Posterior cingulate gyrus (tissue), 11 donors: Measurements from ENCODE around the gene QRFP.
A peak's percentile ranks its signal among the peaks of the same experiment; 100 is the strongest.
"Not testable (repeated sequence)": the region's sequence is repeated elsewhere in the genome, so short reads cannot be mapped to it uniquely, and the experiment has no call there.

Experiments
- DNase-seq, 10 donors: peaks; one replicate each; pipeline versions ENCODE4 v3.0.0 to v3.0.0-alpha.2; 2020 to 2021; ENCODE audit warnings: mixed read lengths in 3 of 10
- intact Hi-C: fragments of 100-400 bp; cut with DNase I; formaldehyde crosslinking; loops from one replicate; pipeline ENCODE4 v1.15.1; 2023

QRFP gene

DNA sequence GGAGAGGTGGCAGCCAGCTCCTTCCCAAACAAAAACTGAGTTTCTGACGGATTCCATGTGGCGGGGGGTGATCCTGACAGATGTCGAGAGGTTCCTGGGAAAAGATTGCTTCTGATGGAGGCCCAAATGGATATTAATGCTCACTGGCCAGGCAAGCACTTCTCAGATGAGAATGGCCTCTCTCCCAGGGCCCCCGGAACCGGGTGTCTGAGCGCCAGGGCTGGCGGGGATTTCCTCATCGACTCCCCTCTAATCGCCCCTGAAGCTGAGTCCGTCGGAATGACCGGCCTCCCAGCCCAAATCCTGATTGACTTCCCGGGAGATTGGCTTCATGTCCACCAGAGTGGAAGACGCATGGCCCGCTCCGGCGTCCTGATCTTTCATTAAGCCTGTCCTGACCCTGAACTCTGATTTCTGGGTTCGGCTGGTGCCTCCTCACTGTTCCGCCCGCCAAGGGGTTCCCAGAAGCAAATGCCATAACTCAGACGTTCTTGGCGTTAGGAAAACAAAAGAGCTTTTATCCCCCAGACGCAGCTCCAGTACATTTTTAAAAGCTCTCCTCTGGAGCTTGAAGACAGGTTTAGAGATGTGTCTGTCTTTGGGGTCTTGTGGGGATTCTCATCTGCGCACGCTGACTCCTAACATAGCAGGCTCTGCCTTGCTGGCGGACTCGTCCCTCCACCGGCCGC lies 24.8 kb upstream of the QRFP start:
- intact Hi-C loops = no loop called here
- DNase-seq = no peak

DNA sequence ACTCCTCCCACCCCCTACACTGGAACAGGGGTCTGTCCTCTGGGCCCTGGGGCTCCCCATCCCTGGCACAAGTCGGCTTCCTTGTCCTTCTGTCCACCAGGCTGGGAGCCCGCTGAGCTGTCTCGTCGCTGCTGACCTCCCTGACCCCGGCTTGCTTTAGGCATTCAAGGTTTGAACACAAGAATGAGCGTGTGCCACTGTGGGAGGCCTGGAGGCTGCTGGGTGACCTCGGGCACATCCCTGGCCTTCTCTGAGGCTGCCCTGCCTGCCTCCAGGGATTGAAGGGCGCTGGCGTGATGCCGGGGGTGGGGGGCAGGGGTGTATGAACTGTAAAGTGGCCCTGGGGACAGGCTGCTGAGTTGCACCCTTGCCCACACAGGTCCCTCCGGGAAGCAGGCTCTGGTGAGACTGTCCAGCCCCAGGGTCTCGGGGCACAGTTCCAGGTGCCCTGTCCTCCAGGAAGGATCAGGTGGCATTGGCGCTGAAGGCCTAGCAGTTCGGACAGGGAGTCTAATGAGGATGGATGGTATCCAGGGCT lies 24.2 kb upstream of the QRFP start:
- DNase-seq = no peak
- intact Hi-C loops = no loop called here

DNA sequence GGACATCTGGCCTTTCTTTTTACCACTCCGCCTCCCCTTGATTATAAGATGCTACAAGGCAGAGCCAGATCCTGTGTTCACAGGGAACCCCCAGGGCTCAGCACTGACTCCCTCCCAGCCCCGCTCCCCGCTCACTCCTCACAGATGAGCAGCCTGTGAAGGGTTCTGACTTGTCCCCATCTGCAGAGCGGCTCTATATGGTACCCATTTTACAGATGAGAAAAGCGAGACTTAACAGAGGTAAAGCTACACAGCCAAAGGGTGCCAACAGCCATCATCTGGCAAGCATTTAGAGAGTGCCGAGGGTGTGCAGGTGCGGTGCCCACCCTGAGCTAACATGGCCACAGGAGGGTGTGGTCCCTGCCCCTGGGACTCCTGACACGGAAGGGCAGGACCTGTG lies 23.6 kb upstream of the QRFP start:
- no peak for DNase-seq
- intact Hi-C loops = no loop called here

DNA sequence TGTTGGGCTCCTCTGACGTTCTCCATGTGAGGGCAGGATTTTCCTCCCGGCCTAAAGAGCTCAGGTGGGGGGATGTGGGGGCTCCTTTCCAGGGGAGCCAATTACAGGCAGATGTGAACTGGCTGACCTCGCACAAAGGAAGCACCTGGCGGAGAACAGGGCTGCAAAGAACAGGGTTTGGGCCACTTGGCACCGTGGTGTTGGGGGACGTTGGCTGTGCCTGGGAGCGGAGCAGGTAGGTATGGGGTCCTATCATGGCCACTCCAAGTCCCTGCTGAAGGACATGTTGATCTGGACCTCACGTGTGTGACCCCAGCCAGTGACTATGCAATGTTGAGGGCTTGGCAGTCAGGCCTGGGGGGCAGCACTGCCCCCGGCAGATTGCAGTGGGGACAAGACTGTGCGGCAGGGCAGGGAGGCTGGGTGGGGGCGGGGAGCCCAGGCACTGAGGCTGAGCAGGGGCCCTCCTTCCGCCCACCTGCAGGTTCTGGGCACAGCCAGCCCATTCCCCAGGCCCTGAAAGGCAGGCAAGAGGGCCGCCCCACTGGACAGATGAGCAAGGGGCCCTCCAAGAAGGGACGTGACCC lies 23.0 kb upstream of the QRFP start:
- intact Hi-C loops = no loop called here
- no peak for DNase-seq

DNA sequence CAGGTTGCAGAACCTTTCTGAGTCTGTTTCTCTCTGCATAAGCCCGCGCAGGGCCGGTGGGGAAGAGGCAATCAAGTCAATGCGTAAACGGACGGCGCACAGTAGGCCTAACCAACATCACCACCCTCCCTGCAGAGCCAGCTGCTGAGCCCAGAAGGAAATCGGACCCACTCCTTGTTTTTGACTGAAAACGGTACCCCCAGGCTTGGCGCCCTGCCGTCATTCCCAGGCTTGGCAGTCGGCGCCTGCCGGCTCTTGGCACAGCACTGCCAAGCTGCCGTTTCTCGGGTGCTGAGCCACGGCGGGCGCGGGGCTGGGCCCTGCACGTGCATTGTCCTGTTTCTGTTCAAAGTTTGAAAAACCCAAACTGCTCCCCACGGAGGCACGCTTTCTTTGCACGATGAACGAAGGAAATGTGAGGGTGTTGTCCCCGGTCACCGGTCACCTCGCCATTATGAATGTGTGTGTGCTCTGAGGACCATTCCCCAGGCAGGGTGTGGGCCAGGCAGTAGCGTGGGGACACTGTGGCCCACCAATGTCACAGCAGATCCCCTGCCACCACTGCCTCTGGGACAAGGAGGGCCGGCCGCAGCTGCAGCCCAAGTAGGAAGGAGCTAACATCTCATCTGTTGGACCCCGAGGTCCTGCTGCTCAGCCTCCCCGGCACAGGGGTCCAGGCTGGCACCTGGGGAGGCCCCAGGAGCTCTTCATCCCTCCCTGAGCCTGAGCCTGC lies 22.4 kb upstream of the QRFP start:
- DNase-seq = peak in 8 of 10 donors; percentile 35 to 91 (median 52)
- intact Hi-C loops = no loop called here

DNA sequence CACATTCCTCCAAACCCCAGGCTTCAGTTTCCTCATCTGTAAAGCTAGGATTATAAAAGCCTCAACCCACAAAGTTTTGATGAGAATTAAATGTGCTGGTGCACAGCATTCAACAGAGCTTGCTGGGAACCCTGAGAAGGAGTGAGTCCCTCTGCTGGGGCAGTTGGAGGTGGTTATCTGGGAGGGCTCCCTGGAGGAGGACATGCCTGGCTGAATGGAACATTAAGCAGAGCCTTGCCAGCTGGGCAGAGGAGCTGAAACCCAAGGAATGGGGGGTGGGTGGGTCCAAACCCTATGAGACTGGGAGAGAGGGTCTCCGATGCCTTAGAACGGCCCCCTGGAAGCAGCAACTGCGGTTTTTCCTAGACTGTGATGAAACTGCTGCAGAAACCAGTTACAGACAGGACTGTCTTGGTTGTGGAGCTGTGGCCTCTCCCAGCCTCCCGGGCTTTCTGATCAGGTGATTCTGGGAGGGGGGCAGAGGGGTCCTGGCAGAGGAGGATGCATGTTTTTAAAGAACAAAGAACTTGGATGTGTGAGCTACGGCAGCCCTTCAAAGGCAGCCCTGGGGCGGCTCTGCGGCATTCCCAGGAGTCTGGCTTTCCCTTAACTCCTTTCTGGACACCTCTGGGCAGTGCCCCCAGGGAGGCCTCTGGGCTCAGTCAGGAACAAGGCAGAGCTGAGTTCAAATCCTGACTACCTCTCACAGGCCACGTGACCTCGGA lies 21.7 kb upstream of the QRFP start:
- intact Hi-C loops = no loop called here
- no peak for DNase-seq

DNA sequence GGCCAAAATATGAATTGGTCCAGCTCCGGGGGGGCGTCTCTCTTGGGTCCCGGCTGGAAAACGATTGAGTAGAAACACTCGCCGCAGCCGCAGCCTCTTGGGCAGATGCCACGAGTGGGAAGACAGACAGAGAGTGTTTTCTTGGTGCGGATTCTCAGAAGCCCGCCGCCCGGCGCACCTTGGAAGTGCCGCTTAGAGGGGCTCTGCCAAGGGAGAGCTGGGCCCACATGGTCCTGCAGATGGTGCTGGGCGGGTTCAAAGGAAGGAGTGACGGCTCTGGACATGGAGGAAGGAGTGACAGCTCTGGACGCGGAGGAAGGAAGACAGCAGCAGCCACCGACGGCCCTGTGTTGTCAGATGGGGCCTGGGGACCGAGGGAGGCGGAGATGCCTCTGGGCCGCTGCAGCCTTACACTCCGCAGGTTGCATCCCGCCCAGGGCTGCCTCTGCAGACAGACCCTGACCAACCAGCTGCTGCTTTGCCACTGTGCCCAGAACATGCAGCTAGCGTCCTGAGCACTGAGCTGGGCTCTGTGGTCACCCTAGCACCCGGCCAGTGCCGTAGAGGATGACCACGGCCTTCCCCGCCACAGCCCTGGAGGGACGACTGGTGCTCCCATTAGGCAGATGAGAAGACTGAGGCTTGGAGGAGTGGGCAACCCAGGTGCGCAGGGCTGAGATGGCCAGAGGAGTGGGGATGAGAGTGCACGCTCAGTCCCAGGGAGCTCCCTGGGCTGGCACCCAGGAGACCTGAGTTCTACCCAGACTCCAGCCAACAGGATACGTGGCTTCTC lies 20.8 kb upstream of the QRFP start:
- no peak for DNase-seq
- intact Hi-C loops = no loop called here

DNA sequence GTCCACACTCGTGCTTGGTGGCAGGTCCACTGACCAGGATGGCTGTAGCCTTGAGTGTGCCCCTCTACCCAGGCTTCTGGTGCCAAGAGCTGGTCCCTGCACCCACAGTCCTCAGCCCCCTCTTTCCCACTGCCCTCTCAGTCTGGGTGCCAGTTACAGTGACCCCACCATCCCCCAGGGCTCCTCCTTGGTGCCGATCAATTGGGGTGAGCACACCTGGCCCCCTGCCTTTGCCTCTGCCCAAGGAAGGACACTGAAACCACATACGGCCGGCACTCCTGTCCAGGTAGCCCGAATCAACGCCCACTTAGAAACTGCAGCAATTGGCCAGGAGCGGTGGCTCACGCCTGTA lies 18.5 kb upstream of the QRFP start:
- intact Hi-C loops = no loop called here
- DNase-seq = no peak

DNA sequence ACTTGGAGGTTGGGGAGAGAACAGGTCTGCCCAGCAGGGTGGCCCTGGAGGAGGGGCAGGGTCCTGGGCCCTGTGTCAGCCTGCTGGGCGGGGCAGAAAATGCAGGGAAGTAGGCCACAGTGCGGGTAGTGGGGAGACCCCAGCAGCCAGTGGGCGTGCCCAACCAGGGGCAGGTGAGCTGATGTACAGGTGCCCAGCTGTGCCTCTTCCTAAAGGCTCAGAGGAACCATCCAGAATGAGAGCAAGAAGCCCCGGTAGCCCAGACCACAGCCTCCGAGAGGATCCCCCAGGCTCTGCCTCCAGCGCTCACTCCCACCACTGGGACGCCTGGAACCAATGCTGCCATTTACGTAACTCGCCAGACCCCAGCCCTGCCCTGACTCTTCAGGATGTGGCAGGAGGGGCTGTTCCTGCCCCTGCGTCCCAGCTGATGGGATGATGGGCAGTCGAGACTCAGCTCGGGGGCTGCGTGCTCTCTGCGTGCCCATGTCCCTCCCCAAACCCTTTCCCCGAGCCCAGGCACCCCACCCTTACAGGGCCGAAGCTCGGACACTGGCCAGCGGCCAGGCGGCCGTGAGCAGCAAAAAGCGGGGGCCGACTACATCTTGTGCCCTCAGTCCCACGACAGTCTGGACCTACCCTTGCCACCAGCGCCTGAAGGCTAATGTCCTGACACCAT lies 17.9 kb upstream of the QRFP start:
- intact Hi-C loops = no loop called here

DNA sequence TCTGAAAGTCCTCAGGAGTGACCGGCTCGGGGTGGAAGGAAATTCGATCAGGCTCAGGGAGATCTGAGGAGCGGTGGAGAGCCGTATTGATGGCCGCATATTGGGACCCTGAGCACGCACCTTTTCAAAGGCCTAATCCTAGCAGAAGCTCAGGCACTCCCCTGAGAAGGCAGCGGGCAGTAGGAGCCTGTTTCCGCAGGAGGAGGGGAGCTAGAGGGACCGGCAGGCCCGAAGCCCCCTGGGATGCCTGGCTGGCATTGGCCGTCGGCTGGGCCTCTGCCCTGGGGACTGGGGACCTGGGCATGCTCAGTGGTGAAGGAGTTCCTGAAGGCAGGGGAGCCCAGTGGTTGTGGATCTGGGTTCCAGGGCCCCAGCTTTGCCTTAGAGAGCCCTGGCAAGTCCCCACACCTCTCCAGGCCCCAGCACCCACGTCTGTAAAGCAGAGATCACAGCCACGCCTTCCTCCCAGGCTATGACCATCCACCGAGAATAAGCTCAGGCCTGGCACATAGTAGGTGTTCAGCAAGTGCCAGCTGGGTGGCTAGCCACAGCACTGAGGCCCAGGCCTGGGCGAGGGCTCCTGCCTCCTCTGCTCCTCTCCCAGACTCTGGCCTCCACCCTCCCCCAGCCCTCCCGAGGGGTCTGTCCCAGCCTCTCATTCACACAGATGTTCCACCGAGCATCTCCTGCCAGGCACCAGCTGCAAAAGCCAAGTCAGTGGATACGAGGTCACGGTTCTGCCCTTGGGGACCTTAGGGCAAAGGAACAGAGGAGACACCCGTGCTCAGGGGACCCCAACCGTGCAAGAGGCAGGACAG lies 17.2 kb upstream of the QRFP start:
- intact Hi-C loops = no loop called here
- no peak for DNase-seq

More for the DNA sequence above, 17.9 kb upstream of the QRFP start:
- DNase-seq = no peak

DNA sequence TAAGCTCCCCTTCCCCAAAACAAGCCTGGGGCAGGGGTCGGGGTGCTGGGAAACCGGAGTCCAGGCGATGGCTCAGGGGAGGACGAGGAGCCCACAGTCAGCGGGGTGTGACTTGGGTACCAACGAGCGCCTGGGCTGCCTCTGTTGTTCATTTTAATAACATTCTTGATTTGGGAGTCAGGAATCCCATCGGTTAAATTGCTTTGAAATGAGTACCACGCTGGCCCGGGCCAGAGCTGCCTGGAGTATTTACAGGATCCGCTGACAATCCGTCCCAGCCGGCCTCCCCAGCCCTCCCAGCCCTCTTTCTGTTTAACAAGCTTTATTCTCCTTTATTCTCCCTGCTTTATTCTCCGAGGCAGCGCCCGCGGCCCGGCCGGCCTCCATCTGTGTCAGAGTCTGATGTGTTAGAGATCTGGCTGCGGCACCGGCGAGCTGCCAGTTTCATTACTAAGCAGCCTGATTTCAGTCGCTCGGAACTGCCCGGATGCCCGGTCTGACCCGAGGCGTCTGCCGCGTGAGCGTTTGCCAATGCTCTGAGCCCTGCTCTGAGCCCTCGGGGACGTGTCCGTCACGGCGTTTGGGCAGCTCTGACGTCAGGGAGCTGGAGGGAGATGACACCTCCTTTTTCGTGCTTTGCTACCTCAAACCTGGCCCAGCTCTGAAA lies 16.5 kb upstream of the QRFP start:
- intact Hi-C loops = no loop called here
- DNase-seq = peak in 8 of 10 donors; percentile 27 to 91 (median 52)

DNA sequence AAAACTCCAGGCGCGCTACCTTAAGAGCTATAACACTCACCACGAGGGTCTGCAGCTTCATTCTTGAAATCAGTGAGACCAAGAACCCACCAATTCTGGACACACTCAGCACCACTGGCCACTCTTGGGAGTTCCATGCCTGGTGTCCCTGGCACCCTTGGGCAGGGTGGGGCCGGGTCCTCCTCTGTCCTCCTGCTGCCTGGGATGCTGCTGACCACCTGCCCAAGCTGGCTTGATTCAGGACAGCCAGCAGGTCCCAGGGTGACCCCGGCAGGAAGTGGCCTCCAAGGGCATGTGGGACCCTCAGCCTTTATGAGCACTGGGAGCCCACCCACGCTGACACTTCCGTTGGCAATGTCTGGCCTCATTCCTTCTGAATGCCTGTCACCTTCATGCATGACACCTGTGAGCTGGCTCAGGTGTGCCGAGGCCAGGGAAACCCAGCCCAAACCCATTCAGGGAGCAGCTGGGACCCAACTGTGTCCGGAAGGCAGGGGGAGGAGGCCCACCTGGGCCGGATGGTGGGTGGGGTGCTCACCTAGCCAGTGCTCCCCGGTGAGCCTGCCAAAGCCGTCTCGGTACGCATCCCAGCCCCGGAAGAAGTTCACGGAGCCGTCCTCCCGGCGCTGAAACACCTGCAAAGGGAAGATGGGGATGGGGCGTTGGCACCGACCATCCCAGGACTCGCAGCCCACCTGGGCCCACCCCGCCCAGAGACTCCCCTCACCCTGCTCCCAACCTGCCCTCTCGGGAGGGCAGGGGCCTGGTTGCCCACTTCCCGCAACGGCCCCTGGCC lies 14.8 kb upstream of the QRFP start:
- intact Hi-C loops = no loop called here
- DNase-seq = no peak

DNA sequence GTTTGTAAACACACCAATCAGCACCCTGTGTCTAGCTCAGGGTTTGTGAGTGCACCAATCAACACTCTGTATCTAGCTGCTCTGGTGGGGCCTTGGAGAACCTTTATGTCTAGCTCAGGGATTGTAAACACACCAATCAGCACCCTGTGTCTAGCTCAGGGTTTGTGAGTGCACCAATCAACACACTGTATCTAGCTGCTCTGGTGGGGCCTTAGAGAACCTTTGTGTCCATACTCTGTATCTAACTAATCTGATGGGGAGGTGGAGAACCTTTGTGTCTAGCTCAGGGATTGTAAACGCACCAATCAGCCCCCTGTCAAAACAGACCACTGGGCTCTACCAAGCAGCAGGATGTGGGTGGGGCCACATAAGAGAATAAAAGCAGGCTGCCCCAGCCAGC lies 14.1 kb upstream of the QRFP start:
- DNase-seq, intact Hi-C loops: not testable (repeated sequence)

DNA sequence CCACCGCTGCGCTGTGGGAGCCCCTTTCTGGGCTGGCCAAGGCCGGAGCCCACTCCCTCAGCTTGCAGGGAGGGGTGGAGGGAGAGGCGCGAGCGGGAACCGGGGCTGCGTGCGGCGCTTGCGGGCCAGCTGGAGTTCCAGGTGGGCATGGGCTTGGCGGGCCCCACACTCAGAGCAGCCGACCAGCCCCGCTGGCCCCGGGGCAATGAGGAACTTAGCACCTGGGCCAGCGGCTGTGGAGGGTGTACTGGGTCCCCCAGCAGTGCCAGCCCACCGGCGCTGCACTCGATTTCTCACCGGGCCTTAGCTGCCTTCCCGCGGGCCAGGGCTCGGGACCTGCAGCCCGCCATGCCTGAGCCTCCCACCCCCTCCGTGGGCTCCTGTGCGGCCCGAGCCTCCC lies 13.4 kb upstream of the QRFP start:
- DNase-seq, intact Hi-C loops: not testable (repeated sequence)

DNA sequence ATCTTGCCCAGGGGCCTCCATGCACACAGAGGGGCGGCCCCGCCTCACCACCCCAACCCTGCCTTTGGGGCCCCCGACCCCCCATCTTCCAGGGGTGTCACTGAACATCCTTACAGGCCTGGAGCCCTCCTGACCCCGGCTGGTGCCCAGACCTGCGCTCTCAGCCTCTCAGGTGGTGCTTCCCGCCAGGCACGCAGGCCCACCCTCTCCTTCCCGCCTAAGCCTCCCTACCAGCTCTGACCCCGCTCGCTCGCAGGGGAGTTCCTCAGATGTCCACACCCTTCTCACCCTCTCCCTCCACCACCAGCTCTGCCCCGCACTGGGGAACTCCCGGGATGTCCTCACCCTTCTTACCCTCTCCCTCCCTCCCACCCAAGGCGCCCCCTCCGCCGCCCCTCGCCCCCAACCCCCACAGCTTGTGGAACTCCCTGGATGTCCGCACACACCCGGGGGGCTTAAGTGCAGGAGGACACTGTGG lies 12.3 kb upstream of the QRFP start:
- no peak for DNase-seq
- intact Hi-C loops = no loop called here

DNA sequence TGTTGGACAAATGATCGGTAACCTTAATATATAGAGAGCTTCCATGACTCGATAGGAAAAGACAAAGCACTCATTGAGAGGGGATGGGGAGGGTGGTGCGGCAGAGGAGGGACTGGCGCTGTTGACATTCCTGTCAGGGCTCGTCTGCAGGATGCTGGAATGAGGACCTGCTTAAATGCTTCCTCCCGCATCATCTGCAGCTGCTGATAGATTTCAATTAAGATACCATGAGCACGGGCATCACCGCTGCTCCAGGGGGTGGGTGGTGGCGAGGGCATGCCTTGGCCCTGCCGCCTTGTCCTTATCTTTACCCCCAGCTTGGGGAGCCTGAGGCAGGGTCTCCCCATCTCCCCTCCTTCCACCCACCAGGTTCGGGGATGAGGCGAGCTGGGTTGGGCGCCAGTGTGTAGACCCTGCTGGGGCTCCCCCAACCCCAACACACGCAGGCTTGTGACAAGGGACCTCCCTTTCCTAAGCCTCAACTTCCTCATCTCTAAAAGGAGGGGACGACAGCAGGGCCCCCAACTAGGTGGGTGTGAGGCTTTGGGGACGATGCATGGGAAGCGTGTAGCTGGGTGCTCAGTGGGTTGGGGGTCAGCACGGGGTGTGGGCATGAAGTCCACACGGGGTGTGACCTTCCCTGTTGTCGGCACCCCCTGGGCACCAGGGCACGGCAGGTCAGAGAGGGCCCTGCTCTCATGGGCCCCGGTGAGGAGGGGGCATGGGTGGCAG lies 11.7 kb upstream of the QRFP start:
- intact Hi-C loops = no loop called here
- DNase-seq = no peak
